Stimulated activated memory B cell treated with anti-CD40 and anti-IgM and Interleukin-4, amounts not matched to agents 10 μg/mL and 1 μg/mL and 100 μg/mL, for 72 hours (primary cell): ENCODE results near the gene BRIP1.
"Not testable (repeated sequence)": the region's sequence is repeated elsewhere in the genome, so short reads cannot be mapped to it uniquely, and the experiment has no call there.

Experiments
- ATAC-seq: fragments of 150-1000 bp; cut with Tn5 transposase; 2 replicates; pipeline ENCODE4 v1.10.0; 2021
- H3K27ac Mint-ChIP-seq: one replicate; pipeline ENCODE4 v1.8.0; 2022; ENCODE audit warnings: mild to moderate bottlenecking, mixed read lengths
- H3K27me3 Mint-ChIP-seq: one replicate; pipeline ENCODE4 v1.8.0; 2022; ENCODE audit warnings: mixed read lengths
- H3K36me3 Mint-ChIP-seq: one replicate; pipeline ENCODE4 v1.8.0; 2022; ENCODE audit warnings: mixed read lengths
- H3K4me1 Mint-ChIP-seq: one replicate; pipeline ENCODE4 v1.8.0; 2022; ENCODE audit warnings: mixed read lengths
- H3K4me3 Mint-ChIP-seq: one replicate; pipeline ENCODE4 v1.8.0; 2022; ENCODE audit warnings: mild to moderate bottlenecking, moderate library complexity, mixed read lengths
- H3K9me3 Mint-ChIP-seq: one replicate; pipeline ENCODE4 v1.8.0; 2022; ENCODE audit warnings: mixed read lengths

Gene BRIP1

GRCh38 chr17:61782683-61783082 lies 80.6 kb downstream of the BRIP1 start:
- no peaks in the 10 kb centered on the region for H3K9me3 Mint-ChIP-seq
- no peak overlapping the region for H3K27ac Mint-ChIP-seq
- peaks cover 28% of the 10 kb centered on the region for H3K4me1 Mint-ChIP-seq
- H3K27me3 Mint-ChIP-seq = no peaks in the 10 kb centered on the region
- H3K4me3 Mint-ChIP-seq = no peak overlapping the region
- ATAC-seq = no peak
- H3K36me3 Mint-ChIP-seq = no peaks in the 10 kb centered on the region

GRCh38 chr17:61775364-61775763 lies 88.0 kb downstream of the BRIP1 start:
- H3K27ac Mint-ChIP-seq = no peak overlapping the region
- ATAC-seq = no peak
- H3K4me1 Mint-ChIP-seq = no peaks in the 10 kb centered on the region
- peaks cover 4% of the 10 kb centered on the region for H3K9me3 Mint-ChIP-seq
- peaks cover 15% of the 10 kb centered on the region for H3K36me3 Mint-ChIP-seq
- H3K4me3 Mint-ChIP-seq = no peak overlapping the region
- no peaks in the 10 kb centered on the region for H3K27me3 Mint-ChIP-seq

- Mint-ChIP-seq H3K9me3 (peaks cover 6% of the 10 kb centered on the region), H3K4me3 (no peak overlapping the region), H3K27ac (no peak overlapping the region), H3K4me1 (no peaks in the 10 kb centered on the region), H3K36me3 (peaks cover 22% of the 10 kb centered on the region), H3K27me3 (no peaks in the 10 kb centered on the region)
- ATAC-seq = no peak
These were observed 88.6 kb downstream of the BRIP1 start for GRCh38 chr17:61774724-61775123.

GRCh38 chr17:61774087-61774486 lies 89.2 kb downstream of the BRIP1 start:
- peaks cover 27% of the 10 kb centered on the region for H3K36me3 Mint-ChIP-seq
- H3K27me3 Mint-ChIP-seq, H3K4me3 Mint-ChIP-seq, H3K9me3 Mint-ChIP-seq, H3K4me1 Mint-ChIP-seq, H3K27ac Mint-ChIP-seq, ATAC-seq: not testable (repeated sequence)

GRCh38 chr17:61770752-61771533 lies 92.4 kb downstream of the BRIP1 start:
- Mint-ChIP-seq H3K27me3 (no peaks in the 10 kb centered on the region), H3K27ac (no peak overlapping the region), H3K36me3 (peaks cover 40% of the 10 kb centered on the region), H3K4me1 (no peaks in the 10 kb centered on the region), H3K9me3 (peaks cover 9% of the 10 kb centered on the region), H3K4me3 (no peak overlapping the region)
- no peak for ATAC-seq

GRCh38 chr17:61770043-61770442 lies 93.3 kb downstream of the BRIP1 start:
- no peak for ATAC-seq
- no peaks in the 10 kb centered on the region for H3K27me3 Mint-ChIP-seq
- peaks cover 40% of the 10 kb centered on the region for H3K36me3 Mint-ChIP-seq
- H3K4me1 Mint-ChIP-seq = no peaks in the 10 kb centered on the region
- H3K27ac Mint-ChIP-seq = no peak overlapping the region
- H3K4me3 Mint-ChIP-seq = no peak overlapping the region
- H3K9me3 Mint-ChIP-seq = peaks cover 9% of the 10 kb centered on the region

GRCh38 chr17:61768405-61768804 lies 94.9 kb downstream of the BRIP1 start:
- H3K27ac Mint-ChIP-seq = no peak overlapping the region
- no peaks in the 10 kb centered on the region for H3K4me1 Mint-ChIP-seq
- peaks cover 40% of the 10 kb centered on the region for H3K36me3 Mint-ChIP-seq
- ATAC-seq = no peak
- no peak overlapping the region for H3K4me3 Mint-ChIP-seq
- peaks cover 9% of the 10 kb centered on the region for H3K9me3 Mint-ChIP-seq
- H3K27me3 Mint-ChIP-seq = no peaks in the 10 kb centered on the region

- no peak for ATAC-seq
- no peak overlapping the region for H3K27ac Mint-ChIP-seq
These were observed 96.8 kb downstream of the BRIP1 start for GRCh38 chr17:61766520-61766919.

GRCh38 chr17:61764846-61765245 lies 98.5 kb downstream of the BRIP1 start:
- no peak overlapping the region for H3K27ac Mint-ChIP-seq
- no peak overlapping the region for H3K4me3 Mint-ChIP-seq
- ATAC-seq = no peak
- H3K9me3 Mint-ChIP-seq = peaks cover 8% of the 10 kb centered on the region
- H3K27me3 Mint-ChIP-seq = no peaks in the 10 kb centered on the region
- no peaks in the 10 kb centered on the region for H3K4me1 Mint-ChIP-seq
- H3K36me3 Mint-ChIP-seq = peaks cover 43% of the 10 kb centered on the region

More at GRCh38 chr17:61766520-61766919, 96.8 kb downstream of the BRIP1 start:
- Mint-ChIP-seq H3K36me3 (peaks cover 43% of the 10 kb centered on the region), H3K4me3 (no peak overlapping the region), H3K4me1 (no peaks in the 10 kb centered on the region), H3K27me3 (no peaks in the 10 kb centered on the region), H3K9me3 (peaks cover 10% of the 10 kb centered on the region)

- no peak for ATAC-seq
- H3K9me3 Mint-ChIP-seq = peaks cover 9% of the 10 kb centered on the region
- no peaks in the 10 kb centered on the region for H3K27me3 Mint-ChIP-seq
- no peak overlapping the region for H3K4me3 Mint-ChIP-seq
- no peaks in the 10 kb centered on the region for H3K4me1 Mint-ChIP-seq
- peaks cover 33% of the 10 kb centered on the region for H3K36me3 Mint-ChIP-seq
- H3K27ac Mint-ChIP-seq = no peak overlapping the region
These were observed 101.5 kb downstream of the BRIP1 start for GRCh38 chr17:61761827-61762226.

- H3K36me3 Mint-ChIP-seq = peaks cover 33% of the 10 kb centered on the region
- no peak overlapping the region for H3K4me3 Mint-ChIP-seq
- no peaks in the 10 kb centered on the region for H3K27me3 Mint-ChIP-seq
- H3K9me3 Mint-ChIP-seq = peaks cover 9% of the 10 kb centered on the region
- no peak for ATAC-seq
- H3K4me1 Mint-ChIP-seq = no peaks in the 10 kb centered on the region
- H3K27ac Mint-ChIP-seq = no peak overlapping the region
These were observed 104.0 kb downstream of the BRIP1 start for GRCh38 chr17:61759362-61759761.

GRCh38 chr17:61758430-61758829 lies 104.9 kb downstream of the BRIP1 start:
- Mint-ChIP-seq H3K27ac (no peak overlapping the region), H3K4me1 (no peaks in the 10 kb centered on the region), H3K36me3 (peaks cover 33% of the 10 kb centered on the region), H3K4me3 (no peak overlapping the region), H3K27me3 (no peaks in the 10 kb centered on the region), H3K9me3 (peaks cover 9% of the 10 kb centered on the region)
- ATAC-seq = no peak

- peaks cover 9% of the 10 kb centered on the region for H3K9me3 Mint-ChIP-seq
- H3K36me3 Mint-ChIP-seq = peaks cover 29% of the 10 kb centered on the region
- no peak for ATAC-seq
- no peak overlapping the region for H3K4me3 Mint-ChIP-seq
- no peaks in the 10 kb centered on the region for H3K4me1 Mint-ChIP-seq
- H3K27ac Mint-ChIP-seq = no peak overlapping the region
- H3K27me3 Mint-ChIP-seq = no peaks in the 10 kb centered on the region
These were observed 106.2 kb downstream of the BRIP1 start for GRCh38 chr17:61757168-61757567.

- Mint-ChIP-seq H3K27ac (no peak overlapping the region), H3K4me1 (no peaks in the 10 kb centered on the region), H3K9me3 (peaks cover 8% of the 10 kb centered on the region), H3K27me3 (no peaks in the 10 kb centered on the region), H3K4me3 (no peak overlapping the region), H3K36me3 (peaks cover 23% of the 10 kb centered on the region)
- ATAC-seq = no peak
These were observed 106.8 kb downstream of the BRIP1 start for GRCh38 chr17:61756561-61756960.

GRCh38 chr17:61755668-61756067 lies 107.7 kb downstream of the BRIP1 start:
- no peak overlapping the region for H3K4me3 Mint-ChIP-seq
- H3K4me1 Mint-ChIP-seq = peaks cover 5% of the 10 kb centered on the region
- peaks cover 3% of the 10 kb centered on the region for H3K9me3 Mint-ChIP-seq
- peaks cover 16% of the 10 kb centered on the region for H3K36me3 Mint-ChIP-seq
- H3K27me3 Mint-ChIP-seq = no peaks in the 10 kb centered on the region
- no peak for ATAC-seq
- no peak overlapping the region for H3K27ac Mint-ChIP-seq

- Mint-ChIP-seq H3K27me3 (no peaks in the 10 kb centered on the region), H3K4me3 (no peak overlapping the region), H3K4me1 (peaks cover 6% of the 10 kb centered on the region), H3K9me3 (peaks cover 3% of the 10 kb centered on the region), H3K36me3 (peaks cover 11% of the 10 kb centered on the region), H3K27ac (no peak overlapping the region)
- ATAC-seq = no peak
These were observed 108.2 kb downstream of the BRIP1 start for GRCh38 chr17:61755078-61755477.
